Measurements from ENCODE around the gene RANBP9.

The RANBP9 gene

DNA sequence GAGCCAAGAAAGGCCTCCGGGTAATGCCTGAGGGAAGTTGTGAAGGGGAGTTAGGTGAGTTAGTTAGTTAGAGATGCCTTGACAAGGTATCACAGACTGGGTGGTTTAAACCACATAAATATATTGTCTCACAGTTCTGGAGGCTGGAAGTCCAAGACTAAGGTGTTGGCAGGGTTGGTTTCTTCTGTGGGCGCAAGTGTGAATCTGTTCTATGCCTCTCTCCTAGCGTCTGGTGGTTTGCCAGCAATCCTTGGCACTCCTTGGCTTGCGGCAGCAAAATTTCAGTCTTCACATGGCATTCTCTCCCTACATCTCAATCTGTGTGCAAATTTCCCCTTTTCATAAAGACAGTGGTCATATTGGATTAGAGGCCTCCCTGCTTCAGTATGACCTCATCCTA, 29.7 kb upstream of the RANBP9 start:
- no peak for DNase-seq (ENCODE audit: extremely low read depth, low read depth)
- TF ChIP-seq, protein P1, sequence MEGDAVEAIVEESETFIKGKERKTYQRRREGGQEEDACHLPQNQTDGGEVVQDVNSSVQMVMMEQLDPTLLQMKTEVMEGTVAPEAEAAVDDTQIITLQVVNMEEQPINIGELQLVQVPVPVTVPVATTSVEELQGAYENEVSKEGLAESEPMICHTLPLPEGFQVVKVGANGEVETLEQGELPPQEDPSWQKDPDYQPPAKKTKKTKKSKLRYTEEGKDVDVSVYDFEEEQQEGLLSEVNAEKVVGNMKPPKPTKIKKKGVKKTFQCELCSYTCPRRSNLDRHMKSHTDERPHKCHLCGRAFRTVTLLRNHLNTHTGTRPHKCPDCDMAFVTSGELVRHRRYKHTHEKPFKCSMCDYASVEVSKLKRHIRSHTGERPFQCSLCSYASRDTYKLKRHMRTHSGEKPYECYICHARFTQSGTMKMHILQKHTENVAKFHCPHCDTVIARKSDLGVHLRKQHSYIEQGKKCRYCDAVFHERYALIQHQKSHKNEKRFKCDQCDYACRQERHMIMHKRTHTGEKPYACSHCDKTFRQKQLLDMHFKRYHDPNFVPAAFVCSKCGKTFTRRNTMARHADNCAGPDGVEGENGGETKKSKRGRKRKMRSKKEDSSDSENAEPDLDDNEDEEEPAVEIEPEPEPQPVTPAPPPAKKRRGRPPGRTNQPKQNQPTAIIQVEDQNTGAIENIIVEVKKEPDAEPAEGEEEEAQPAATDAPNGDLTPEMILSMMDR (IDR thresholded peaks at IDR 0.05; ENCODE audit: low read depth, low read length) = no peak

DNA sequence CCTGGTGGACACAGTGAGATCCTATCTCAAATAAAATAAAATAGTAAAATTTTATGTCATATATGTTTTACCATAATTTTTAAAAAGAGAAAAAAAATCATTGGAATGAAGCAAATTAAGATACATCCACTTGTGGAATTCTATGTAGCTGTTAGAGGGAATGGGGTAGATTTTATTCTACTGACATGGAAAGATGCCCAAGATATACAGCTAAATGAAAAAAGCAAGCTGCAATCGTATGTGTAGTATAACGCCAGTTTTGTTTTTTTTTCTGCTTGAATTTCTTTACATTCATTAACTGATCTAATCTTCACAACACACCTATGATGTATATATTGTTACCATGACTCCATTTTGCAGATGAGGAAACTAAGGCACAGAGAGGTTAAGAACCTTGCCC, 23.4 kb upstream of the RANBP9 start:
- TF ChIP-seq, protein P1 (IDR thresholded peaks at IDR 0.05; ENCODE audit: low read depth, low read length) = no peak
- no peak for DNase-seq (ENCODE audit: extremely low read depth, low read depth)

DNA sequence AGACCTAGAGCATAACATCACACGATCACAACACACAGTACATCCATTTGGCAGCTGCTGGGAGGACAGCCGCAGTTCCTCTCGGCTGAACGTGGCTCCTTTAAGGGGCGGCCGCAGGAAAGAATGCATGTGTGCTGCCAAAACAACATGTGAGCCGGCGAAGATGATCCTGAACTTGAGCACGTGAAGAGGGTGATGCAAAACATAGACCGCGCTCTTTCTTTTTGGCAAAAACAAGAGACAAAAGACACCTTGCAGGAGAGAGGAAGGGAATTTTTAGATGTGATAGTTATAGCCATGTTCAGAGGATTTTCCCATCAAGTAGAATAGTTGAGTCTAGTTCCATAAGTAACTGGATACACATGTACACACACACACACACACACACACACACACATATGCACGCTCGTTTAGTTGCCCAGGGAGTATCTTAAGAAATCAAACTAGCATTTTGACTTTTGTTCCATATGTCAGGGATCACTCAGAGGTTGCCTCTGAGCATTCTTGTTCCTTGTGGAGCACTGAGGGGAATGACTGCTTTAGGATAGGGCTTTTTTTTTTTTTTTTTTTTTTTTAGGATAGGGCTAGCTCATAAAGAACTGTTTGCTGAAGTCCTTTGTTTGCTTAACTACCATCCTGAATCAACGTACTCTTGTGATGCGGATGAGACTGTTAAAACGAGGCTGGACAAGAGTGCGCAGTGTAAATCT, 21.7 kb upstream of the RANBP9 start:
- TF ChIP-seq, protein P1 (IDR thresholded peaks at IDR 0.05; ENCODE audit: low read depth, low read length) = no peak
- peak; percentile 77 for DNase-seq (ENCODE audit: extremely low read depth, low read depth)

DNA sequence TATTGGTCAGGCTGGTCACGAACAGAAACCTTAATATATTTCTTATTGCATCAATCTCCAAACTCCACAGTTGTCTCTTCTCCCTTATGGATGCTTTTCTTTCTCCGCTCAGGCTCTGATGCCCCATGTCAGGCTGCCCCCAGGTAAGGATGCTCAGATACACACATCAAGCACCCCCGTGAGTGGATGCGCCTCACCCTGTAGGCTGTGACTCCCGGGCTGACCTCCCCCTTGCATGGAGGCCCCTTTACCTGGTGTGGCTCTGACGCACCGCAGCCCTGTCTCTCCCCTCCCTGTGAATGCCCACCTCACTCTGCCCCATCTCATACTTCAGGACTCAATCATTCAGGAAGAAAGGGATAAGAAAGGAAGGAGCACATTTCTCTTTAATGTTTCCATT, 19.1 kb upstream of the RANBP9 start:
- TF ChIP-seq, protein P1 (IDR thresholded peaks at IDR 0.05; ENCODE audit: low read depth, low read length) = no peak
- DNase-seq (ENCODE audit: extremely low read depth, low read depth) = no peak

DNA sequence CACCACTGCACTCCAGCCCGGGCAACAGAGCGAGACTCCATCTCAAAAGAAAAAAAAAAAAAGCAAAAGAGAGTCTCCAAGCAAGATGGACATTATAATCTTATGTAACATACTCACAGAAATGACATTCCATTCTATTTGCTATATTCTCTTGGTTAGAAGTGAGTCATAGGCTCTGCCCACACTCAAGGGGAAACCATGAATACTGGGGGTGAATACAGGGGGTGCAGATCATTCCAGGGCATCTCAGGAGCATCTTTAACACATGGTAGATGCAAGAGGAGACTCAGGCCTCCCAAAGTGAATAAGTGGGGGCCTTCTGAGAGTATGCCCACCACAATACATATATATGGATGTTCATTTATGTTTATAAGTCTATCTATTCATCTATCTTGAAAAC, 18.3 kb upstream of the RANBP9 start:
- TF ChIP-seq, protein P1 (IDR thresholded peaks at IDR 0.05; ENCODE audit: low read depth, low read length) = no peak
- DNase-seq (ENCODE audit: extremely low read depth, low read depth) = no peak

DNA sequence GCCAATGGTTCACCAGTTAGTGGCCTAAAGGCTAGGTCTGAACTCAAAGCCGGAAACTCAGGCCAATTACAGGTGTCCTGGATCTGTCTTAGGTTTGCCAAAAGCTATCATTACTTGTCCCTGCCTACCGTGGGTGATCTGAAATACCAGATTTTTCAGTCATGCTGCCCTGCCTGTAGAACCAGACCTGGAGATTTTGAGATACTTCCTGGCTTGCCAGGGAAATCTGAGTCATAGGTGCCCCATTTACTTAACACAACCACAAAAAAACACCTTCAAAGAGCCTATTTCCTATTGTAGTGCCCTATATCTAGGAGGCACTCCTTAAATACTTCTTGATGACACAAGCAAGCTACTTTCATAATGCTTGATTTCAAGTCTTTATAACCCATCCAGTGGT, 13.9 kb upstream of the RANBP9 start:
- TF ChIP-seq, protein P1 (IDR thresholded peaks at IDR 0.05; ENCODE audit: low read depth, low read length) = no peak
- no peak for DNase-seq (ENCODE audit: extremely low read depth, low read depth)

DNA sequence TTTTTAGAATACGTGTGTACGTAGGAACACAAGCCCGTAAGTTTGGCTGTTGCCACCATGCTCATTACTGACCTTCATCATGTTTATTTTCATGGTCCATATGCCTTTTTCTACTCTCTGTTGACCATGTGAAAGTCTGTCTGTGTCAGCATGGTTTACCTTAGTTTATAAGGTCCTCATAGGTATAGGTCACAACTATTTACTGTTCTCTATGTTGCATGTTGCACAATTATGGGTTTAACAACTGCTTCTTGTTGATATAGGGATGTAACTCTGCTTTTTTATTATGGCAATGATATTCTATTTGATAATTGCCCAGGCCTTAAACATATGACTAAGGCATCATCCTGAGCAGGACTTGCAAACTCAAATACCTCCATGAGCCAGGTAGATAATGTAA, 13.4 kb upstream of the RANBP9 start:
- no peak for DNase-seq (ENCODE audit: extremely low read depth, low read depth)
- TF ChIP-seq, protein P1 (IDR thresholded peaks at IDR 0.05; ENCODE audit: low read depth, low read length) = no peak

All from AG09319 (cell line).